Lower lobe of right lung (tissue), 2 donors: ENCODE data around the gene CYP4Z1. TPM values are rescaled to one million over a fixed set of nuclear protein-coding genes. Genes with fewer than 3 reads are reported as not detected.
"Not testable (repeated sequence)": the region's sequence is repeated elsewhere in the genome, so short reads cannot be mapped to it uniquely, and the experiment has no call there.

Experiments
- ATAC-seq, 2 donors: fragments of 200-7000 bp; cut with Tn5 transposase; one replicate each; pipeline ENCODE4 v1.9.1; 2020 to 2022; ENCODE audit warnings: mild to moderate bottlenecking in 2 of 2, moderate library complexity in 2 of 2
- DNase-seq: peaks from one replicate; pipeline ENCODE4 v3.0.0-alpha.2; 2020
- H3K27ac ChIP-seq: fragments of 200-600 bp; one replicate; pipeline ENCODE4 v1.8.0; 2022
- H3K27me3 ChIP-seq: fragments of 200-600 bp; one replicate; pipeline ENCODE4 v1.8.0; 2022; ENCODE audit warnings: low read depth
- H3K36me3 ChIP-seq: fragments of 200-600 bp; one replicate; pipeline ENCODE4 v1.8.0; 2022; ENCODE audit warnings: mild to moderate bottlenecking
- H3K4me1 ChIP-seq: fragments of 200-600 bp; one replicate; pipeline ENCODE4 v1.8.0; 2022
- H3K4me3 ChIP-seq: fragments of 200-600 bp; one replicate; pipeline ENCODE4 v1.8.0; 2022; ENCODE audit warnings: mild to moderate bottlenecking
- H3K9me3 ChIP-seq: fragments of 200-600 bp; one replicate; pipeline ENCODE4 v1.8.0; 2022
- intact Hi-C: fragments of 100-400 bp; cut with DNase I; formaldehyde crosslinking; loops from one replicate; pipeline ENCODE4 v1.11.0; 2022
- total RNA-seq: library from RNA; stranded (reverse); fragmentation: NEBNext Ultra II Directional; extraction: Animal tissue kit (Norgen Biotek cat#: 25700); gene quantifications from one replicate; pipeline ENCODE4 v1.2.1, GENCODE V29; 2021
- TF ChIP-seq, protein P1 (sequence below): fragments of 200-600 bp; IDR thresholded peaks from one replicate; pipeline ENCODE4 v1.8.0; 2022; ENCODE audit warnings: antibody characterized with exemption, mild to moderate bottlenecking
- donor health status: DM: no; HTN: yes; CAD: no; lungs with severe emphysema.

The CYP4Z1 gene
- total RNA-seq, 1 donor from 2014 or later = 1.4 TPM

GRCh38 chr1:47030170-47030805 lies 36.7 kb upstream of the CYP4Z1 start:
- TF ChIP-seq, protein P1, sequence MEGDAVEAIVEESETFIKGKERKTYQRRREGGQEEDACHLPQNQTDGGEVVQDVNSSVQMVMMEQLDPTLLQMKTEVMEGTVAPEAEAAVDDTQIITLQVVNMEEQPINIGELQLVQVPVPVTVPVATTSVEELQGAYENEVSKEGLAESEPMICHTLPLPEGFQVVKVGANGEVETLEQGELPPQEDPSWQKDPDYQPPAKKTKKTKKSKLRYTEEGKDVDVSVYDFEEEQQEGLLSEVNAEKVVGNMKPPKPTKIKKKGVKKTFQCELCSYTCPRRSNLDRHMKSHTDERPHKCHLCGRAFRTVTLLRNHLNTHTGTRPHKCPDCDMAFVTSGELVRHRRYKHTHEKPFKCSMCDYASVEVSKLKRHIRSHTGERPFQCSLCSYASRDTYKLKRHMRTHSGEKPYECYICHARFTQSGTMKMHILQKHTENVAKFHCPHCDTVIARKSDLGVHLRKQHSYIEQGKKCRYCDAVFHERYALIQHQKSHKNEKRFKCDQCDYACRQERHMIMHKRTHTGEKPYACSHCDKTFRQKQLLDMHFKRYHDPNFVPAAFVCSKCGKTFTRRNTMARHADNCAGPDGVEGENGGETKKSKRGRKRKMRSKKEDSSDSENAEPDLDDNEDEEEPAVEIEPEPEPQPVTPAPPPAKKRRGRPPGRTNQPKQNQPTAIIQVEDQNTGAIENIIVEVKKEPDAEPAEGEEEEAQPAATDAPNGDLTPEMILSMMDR = no peak
- intact Hi-C loops = no loop called here
- peaks cover 12% of the 10 kb centered on the region for H3K4me1 ChIP-seq
- DNase-seq (no peak), ATAC-seq (peak in 1 of 2 donors; percentile 40)
- H3K4me3 ChIP-seq = no peak overlapping the region
- peaks cover 5% of the 10 kb centered on the region for H3K36me3 ChIP-seq
- no peaks in the 10 kb centered on the region for H3K9me3 ChIP-seq
- H3K27me3 ChIP-seq = no peaks in the 10 kb centered on the region
- peak overlapping the region; percentile 20 for H3K27ac ChIP-seq

DNA sequence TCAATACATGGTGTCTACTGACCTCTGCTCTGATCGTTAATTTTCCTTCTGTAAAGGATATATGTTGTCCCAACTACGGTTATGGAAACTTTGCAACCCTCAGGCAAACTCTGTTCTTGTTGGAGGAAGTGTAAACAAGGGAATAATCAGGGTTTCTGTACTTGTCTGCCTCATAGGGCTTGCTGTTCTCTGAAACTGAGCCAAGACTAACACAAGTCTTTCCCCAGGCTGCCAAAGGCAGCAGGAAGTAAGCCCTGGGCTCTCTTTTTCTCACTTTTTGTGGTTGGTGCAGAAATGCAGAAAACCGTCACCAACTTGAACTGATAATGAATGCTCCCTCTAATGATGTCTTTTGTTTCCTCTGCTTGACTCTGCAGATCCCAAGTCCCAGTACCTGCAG lies 36.0 kb upstream of the CYP4Z1 start:
- Histone ChIP-seq H3K4me1 (peaks cover 12% of the 10 kb centered on the region), H3K36me3 (peaks cover 5% of the 10 kb centered on the region), H3K9me3 (no peaks in the 10 kb centered on the region), H3K27me3 (no peaks in the 10 kb centered on the region), H3K27ac (peak overlapping the region; percentile 20), H3K4me3 (no peak overlapping the region)
- intact Hi-C loops = no loop called here
- TF ChIP-seq, protein P1 = no peak
- DNase-seq = no peak
- ATAC-seq = peak; percentile 78 to 89

- H3K4me3 ChIP-seq = no peak overlapping the region
- H3K9me3 ChIP-seq = no peaks in the 10 kb centered on the region
- TF ChIP-seq, protein P1 = no peak
- no peaks in the 10 kb centered on the region for H3K27me3 ChIP-seq
- peaks cover 5% of the 10 kb centered on the region for H3K36me3 ChIP-seq
- ATAC-seq (no peak), DNase-seq (no peak)
- no peak overlapping the region for H3K27ac ChIP-seq
- intact Hi-C loops = no loop called here
- peaks cover 12% of the 10 kb centered on the region for H3K4me1 ChIP-seq
Measured at GRCh38 chr1:47031585-47031984, 35.4 kb upstream of the CYP4Z1 start.

GRCh38 chr1:47036764-47037163 lies 30.3 kb upstream of the CYP4Z1 start:
- DNase-seq (no peak), ATAC-seq (no peak)
- H3K27ac ChIP-seq = no peak overlapping the region
- TF ChIP-seq, protein P1 = no peak
- no peaks in the 10 kb centered on the region for H3K9me3 ChIP-seq
- no peaks in the 10 kb centered on the region for H3K27me3 ChIP-seq
- H3K4me1 ChIP-seq = no peaks in the 10 kb centered on the region
- H3K36me3 ChIP-seq = peaks cover 5% of the 10 kb centered on the region
- intact Hi-C loops = no loop called here
- no peak overlapping the region for H3K4me3 ChIP-seq

DNA sequence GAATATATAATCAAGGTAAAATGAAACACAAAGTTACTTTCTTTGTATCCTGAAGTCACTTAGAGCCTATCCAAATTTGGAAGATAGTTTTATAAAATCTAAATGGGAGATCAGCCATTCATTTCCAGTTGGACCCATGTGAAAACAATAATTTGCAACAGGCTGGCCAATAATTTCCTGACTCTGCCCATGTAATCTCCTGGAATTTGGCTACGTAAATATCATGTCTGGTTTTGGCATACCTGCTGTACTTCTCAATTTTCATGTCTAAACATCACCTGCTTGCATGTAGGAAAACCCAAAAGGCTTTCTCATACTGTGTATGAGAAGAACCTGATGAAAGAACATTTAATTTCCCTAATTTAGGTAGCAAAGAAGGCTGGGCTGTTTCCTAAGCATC lies 7.7 kb upstream of the CYP4Z1 start:
- no peaks in the 10 kb centered on the region for H3K36me3 ChIP-seq
- H3K27ac ChIP-seq = no peak overlapping the region
- DNase-seq = no peak
- H3K27me3 ChIP-seq = no peaks in the 10 kb centered on the region
- intact Hi-C loops = no loop called here
- no peak for ATAC-seq
- no peaks in the 10 kb centered on the region for H3K4me1 ChIP-seq
- TF ChIP-seq, protein P1 = no peak
- H3K4me3 ChIP-seq = no peak overlapping the region
- H3K9me3 ChIP-seq = no peaks in the 10 kb centered on the region

GRCh38 chr1:47069080-47069479 lies 2.0 kb downstream of the CYP4Z1 start:
- DNase-seq, H3K4me3 ChIP-seq, H3K4me1 ChIP-seq, H3K27ac ChIP-seq, H3K9me3 ChIP-seq, H3K27me3 ChIP-seq, intact Hi-C loops, H3K36me3 ChIP-seq: not testable (repeated sequence)
- ATAC-seq = peak in 1 of 2 donors; percentile 51

DNA sequence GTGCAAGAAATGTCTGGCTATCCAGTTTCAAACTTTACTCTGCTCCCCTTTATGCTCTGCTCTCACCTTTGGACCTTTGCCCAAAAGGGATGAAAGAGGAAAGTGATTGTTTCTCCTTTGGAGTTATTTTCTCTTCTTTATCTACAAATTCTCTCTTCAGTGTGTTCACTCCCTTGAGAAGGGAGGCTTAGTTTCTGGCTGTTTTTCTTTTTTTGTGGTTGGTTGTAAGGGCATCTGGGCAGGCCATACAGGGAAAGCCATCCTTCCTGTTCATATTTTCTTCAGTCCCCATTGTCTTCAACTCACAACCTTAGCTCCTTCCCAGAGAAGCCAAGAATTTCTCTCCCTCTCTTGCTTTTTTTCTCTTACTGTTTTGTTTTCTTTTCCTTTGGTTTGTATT lies 2.5 kb downstream of the CYP4Z1 start:
- H3K27ac ChIP-seq, H3K36me3 ChIP-seq, DNase-seq, intact Hi-C loops, H3K4me1 ChIP-seq, H3K9me3 ChIP-seq, H3K4me3 ChIP-seq, ATAC-seq, H3K27me3 ChIP-seq: not testable (repeated sequence)
